Panc1 (cell line): ENCODE results near the gene A2M.

Experiments
- POLR2AphosphoS5 ChIP-seq: IDR thresholded peaks from 2 replicates; pipeline ENCODE4 v1.6.1; 2012; ENCODE audit warnings: mild to moderate bottlenecking, low read depth, low read length, moderate library complexity
- REST ChIP-seq, 2 experiments: IDR thresholded peaks; 2 replicates each; pipeline ENCODE4 v1.6.1; 2011 to 2012; ENCODE audit warnings: low read depth in 2 of 2, control low read depth in 1 of 2, low read length in 1 of 2, mild to moderate bottlenecking in 1 of 2, moderate library complexity in 1 of 2; ENCODE audit not compliant: insufficient read depth in 1 of 2
- TF ChIP-seq, protein P1 (sequence below): fragments of 450-650 bp; IDR thresholded peaks from 2 replicates; pipeline ENCODE4 v1.5.1; 2017; ENCODE audit warnings: mild to moderate bottlenecking

- TF ChIP-seq POLR2AphosphoS5 (no peak), REST (IDR thresholded peaks at IDR 0.05; ENCODE audit: insufficient read depth in 1 of 2, low read depth in 2 of 2, low read length in 1 of 2) (no peak)
- TF ChIP-seq, protein P1, sequence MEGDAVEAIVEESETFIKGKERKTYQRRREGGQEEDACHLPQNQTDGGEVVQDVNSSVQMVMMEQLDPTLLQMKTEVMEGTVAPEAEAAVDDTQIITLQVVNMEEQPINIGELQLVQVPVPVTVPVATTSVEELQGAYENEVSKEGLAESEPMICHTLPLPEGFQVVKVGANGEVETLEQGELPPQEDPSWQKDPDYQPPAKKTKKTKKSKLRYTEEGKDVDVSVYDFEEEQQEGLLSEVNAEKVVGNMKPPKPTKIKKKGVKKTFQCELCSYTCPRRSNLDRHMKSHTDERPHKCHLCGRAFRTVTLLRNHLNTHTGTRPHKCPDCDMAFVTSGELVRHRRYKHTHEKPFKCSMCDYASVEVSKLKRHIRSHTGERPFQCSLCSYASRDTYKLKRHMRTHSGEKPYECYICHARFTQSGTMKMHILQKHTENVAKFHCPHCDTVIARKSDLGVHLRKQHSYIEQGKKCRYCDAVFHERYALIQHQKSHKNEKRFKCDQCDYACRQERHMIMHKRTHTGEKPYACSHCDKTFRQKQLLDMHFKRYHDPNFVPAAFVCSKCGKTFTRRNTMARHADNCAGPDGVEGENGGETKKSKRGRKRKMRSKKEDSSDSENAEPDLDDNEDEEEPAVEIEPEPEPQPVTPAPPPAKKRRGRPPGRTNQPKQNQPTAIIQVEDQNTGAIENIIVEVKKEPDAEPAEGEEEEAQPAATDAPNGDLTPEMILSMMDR: no peak
These were observed 39.0 kb downstream of the A2M start for GRCh38 chr12:9076733-9077132.
